NCI-H526 treated with DMSO at 0.1 percent for 48 hours (cell line): ENCODE measurements around the gene GDI2.
"Not testable (repeated sequence)": the region's sequence is repeated elsewhere in the genome, so short reads cannot be mapped to it uniquely, and the experiment has no call there.

Experiments
- DNase-seq: peaks from one replicate; lab custom pipeline; 2025; lab: John Stamatoyannopoulos, UW

The GDI2 gene

DNA sequence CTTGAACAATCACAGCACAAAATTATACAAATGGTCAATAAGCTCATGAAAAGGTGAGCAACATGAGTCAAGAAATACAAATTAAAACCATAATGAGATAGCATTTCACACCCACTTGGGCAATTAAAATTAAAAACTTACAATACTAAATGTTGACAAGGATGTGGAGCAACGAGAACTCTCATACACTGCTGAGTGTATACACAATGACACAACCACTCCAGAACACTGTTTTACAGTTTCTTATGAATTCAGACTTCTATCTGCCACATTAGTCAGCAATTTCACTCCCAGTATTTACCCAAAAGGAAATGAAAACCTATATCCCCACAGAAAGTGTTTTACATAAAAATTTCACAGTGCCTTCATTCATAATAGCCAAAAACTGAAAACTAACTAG is 31.1 kb downstream of the GDI2 start:
- DNase-seq: no peak

- DNase-seq: no peak
Observed at GRCh38 chr10:5779730-5780129, 33.5 kb downstream of the GDI2 start.

GRCh38 chr10:5777758-5778157 is 35.5 kb downstream of the GDI2 start:
- DNase-seq: not testable (repeated sequence)

DNA sequence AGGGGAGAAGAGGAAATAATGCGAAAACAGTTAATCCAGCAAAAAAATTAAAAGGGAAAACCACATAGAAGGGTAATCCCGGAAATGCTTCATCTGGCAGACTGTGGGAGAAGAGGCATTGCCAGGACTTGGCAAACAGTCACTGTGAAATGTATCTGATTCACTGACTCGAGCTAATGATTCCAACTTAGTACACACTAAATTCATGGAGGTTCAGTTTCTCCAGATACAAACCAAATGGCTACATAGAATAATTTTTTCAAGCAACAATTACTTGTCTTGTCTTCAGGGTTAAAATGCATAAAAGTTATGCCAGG is 36.4 kb downstream of the GDI2 start:
- no peak for DNase-seq

DNA sequence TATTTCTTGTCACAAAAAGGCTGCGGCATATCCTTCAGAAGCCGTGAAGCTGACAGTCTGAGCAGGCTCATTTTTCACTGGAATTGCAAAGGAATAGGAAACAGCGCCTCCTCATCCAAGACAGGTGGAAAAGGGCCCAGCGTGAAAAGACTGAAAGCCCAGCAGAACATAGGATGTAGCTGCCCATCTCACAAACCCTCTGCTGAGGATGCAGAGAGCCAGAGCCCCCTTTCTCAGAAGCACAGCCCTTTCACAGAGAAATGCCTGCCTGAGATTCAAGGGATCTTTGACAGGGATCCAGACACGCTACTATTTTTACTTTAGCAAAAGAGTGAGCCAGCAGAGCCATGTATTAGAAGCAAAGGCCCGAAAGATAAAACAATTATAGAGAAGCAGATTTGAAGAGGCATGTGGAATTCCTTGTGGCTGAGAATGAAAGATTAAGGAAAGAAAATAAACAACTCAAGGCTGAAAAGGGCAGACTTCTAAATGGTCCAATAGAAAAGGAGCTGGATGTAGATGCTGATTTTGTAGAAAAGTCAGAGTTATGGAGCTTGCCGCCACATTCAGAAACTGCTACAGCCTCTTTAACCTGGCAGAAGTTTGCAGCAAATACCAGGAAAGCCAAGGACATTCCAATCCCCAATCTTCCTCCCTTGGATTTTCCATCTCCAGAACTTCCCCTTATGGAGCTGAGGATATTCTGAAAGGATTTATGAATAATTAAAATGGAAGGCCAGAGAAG is 36.9 kb downstream of the GDI2 start:
- DNase-seq: no peak

GRCh38 chr10:5775685-5776084 is 37.5 kb downstream of the GDI2 start:
- DNase-seq: no peak

DNA sequence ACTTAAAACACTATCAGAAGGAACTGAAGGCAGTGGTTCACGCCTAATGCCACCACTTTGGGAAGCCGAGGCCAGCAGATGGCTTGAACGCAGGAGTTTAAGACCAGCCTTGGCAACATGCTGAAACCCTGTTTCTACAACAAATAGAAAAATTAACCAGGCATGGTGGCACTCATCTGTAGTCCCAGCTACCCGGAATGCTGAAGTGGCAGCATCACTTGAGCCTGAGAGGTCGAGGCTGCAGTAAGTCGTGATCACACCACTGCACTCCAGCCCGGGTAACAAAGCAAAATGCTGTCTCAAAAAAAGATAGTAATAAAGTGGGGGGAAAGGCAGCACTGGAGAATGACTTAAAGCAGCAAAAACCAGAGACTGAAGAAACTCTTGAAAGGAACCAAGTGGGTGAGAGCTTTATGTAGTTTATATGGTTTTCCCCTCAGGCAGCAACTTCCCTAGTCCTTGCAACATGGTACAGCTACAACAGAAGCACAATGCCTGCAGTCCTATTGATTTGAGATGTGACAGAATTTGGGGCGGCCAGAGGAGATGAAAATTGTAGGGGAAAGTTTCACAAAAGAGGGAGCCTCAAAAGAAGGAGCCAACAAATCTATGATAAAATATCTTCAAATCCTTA is 38.1 kb downstream of the GDI2 start:
- no peak for DNase-seq

- DNase-seq: no peak
Observed at GRCh38 chr10:5766189-5766588, 47.0 kb downstream of the GDI2 start.

GRCh38 chr10:5765617-5766016 is 47.6 kb downstream of the GDI2 start:
- no peak for DNase-seq

DNA sequence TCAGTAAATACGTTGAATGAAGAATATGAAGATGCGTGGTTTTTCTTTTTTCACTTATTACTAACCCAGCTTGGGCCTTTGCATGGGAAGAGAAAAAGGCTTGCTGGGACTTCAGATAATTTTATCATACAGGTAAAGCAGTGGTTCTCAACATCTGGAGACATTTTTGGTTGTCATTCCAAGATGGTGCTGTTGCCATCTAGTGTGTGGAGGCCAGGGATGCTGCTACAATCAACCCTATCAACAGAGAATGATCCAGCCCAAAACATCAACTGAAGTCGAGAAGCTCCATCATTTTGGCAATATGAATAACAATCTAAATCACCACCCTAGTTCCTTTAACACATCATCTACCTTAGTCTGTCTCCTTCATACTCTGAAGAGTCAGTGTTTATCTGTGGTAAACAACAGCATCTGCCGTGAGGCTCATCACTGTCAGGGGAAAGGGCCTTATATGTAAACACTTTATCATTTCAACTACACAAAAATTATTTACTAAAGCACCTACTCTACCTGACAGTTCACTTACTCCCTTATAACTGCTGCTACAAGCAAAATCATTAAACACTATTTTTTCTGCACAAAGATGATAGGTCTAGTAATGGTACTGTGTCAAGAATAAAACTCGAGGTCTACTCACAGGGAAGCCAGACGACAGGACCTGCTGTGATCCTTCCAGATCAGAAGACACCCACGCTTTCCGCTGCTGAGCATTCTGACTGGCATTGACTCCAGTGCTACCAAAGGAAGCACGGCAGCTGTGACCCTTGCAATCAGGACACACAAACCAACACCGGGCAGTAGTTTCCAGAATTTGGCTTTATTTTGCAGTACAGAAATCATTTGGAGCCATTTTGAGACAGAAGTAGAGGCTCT is 48.6 kb downstream of the GDI2 start:
- no peak for DNase-seq

DNA sequence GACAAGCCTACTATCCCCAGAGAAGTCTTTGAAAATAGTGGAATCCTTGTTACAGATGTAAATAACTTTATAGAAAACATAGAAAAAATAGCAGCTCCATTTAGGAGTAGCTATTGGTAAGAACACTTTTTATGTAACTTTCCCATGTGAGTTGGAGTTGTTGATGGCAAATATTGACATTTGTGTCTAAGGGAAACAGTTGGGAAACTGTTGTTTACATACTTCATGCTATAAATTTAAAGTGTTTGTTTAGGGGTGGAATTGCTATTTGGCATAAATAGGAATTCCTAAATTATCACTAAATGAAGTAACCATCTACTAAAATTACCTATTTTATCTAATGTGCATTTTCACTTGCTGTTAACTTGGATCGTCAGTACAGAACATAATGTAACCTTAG is 50.7 kb downstream of the GDI2 start:
- no peak for DNase-seq

- no peak for DNase-seq
Observed at GRCh38 chr10:5761220-5761619, 52.0 kb downstream of the GDI2 start.

DNA sequence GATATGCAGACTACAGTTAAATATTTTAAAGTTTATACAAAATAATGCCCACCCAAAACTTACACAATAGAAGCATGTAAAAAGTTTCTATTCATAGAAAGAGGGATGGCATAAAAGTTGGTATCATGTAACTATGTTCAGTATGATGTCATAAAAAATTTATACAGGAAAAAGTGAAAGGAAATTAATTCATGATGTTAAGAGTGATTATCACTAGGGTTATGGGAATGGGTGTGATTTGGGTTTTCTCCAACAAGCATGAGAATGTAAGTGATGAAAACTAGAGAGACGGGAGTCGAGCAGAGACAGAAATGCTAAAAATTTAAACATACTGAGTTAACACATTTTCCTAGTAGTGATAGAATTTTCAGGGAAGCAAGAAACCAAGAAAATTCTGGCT is 52.7 kb downstream of the GDI2 start:
- DNase-seq: no peak

DNA sequence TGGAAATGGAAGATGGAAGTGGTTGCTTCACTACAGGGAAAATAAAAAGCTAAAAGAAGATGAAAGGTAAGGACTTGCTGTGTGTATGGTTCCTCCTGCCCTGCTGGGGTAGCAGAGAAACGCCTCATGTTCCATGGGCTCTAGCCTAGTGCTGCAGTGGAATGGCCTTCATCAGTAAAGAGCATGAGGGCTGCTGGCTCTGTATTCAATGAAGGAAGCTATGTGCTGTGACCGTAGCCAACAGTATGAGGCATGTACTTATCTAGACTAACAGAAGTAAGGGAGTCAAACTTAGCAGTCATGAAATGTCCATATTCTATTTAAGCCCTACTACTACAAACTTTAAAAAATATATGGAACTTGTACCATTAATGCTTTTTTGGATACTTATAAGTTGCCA is 54.3 kb downstream of the GDI2 start:
- DNase-seq: no peak

GRCh38 chr10:5757766-5758517 is 55.3 kb downstream of the GDI2 start:
- DNase-seq: no peak

DNA sequence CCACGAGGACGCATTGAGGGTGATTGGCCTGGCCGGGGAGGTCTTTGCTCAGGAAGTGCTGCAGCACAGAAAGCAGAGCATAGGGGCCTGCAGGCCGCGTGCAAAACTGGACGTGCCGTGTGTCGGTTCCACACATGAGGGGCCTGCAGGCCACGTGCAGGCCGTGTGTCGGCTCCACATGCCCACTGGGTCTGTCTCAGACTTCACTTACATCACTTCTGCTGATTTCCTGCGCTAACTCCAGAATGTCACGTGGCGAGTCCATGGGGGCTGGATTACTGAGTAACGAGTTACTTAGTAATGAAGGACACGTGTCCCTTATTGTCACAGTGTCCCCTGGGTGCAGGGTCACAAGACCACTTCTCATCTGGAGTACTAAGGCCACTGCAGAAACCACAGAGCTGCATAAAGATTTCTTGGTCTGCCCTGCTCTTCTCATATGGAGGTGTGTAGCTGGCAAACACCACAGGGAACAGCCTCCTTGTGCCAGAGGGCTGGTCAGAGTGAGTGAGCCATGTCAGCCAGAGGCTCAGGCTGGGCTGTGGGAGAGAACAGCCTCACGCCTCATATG is 60.8 kb downstream of the GDI2 start:
- DNase-seq: no peak

- no peak for DNase-seq
Observed at GRCh38 chr10:5751601-5752253, 61.5 kb downstream of the GDI2 start.

DNA sequence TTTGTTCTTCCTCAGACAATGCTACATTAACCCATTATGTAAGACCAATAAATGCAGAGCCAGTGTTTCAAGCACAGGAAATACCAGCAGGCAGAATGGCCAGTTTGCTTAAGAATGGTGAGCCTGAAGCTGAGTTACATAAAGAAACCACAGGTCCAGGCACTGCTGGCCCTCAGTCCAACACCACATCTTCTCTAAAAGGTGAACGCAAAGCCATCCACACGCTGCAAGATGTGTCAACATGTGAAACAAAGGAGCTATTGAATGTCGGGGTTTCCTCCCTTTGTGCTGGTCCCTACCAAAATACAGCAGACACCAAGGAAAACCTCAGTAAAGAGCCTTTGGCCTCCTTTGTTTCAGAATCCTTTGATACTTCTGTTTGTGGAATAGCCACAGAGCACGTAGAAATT is 64.8 kb downstream of the GDI2 start:
- DNase-seq: no peak

DNA sequence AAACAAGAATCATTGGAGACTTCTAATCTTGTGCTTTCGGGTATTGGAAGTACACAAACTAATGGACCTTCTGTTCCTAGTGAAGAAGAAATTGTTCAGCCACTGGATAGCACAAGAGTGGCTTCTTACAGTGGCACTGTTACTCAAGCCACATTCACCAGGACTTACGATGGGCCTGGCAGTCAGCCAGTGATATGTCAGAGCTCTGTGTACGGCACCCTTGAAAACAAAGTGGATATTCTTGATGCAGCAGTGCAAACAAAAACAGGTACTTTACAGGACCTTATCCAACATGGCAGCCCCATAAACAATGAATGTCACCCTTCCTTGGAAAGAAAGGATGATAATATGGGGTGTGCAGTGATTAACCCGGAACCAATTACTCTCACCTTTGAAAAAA is 67.0 kb downstream of the GDI2 start:
- DNase-seq: no peak

DNA sequence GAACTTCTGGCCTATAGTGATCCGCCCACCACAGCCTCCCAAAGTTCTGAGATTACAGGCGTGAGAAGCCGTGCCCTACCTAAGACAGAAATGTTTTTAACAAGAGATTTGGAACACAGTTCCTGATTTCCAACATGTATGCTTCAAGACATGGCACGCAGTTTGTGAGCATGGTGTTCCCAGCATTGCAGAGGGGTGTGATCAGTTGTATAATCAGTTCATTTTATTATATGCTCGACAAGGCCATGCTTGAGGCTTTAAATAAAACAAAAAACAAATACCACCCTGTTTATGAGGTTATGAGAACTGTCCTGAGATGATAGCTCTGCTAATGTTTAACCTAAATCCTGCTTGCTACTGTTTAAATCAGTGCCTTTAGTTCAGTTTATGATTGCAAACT is 68.4 kb downstream of the GDI2 start:
- no peak for DNase-seq

- no peak for DNase-seq
Observed at GRCh38 chr10:5743736-5744135, 69.5 kb downstream of the GDI2 start.

DNA sequence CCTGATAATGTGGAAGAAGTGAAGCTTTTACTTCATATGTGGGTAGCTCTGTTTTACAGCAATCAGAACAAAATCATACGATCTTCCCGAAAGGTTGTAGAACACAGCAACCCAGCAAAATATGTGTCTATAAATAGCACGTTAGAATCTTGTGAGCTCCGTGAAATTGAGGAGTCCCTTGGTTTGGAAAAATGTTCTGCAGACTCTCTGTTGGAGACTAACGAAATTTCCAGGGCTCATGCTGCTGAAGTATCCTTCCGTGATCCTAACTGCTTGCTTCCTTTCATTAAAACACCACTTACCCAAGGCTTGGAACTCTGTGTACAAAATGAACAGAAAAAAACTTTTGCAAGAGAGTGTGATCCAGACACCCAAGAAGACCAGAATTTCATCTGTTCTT is 71.1 kb downstream of the GDI2 start:
- DNase-seq: no peak
